SJCRH30 (cell line): ENCODE results near the gene CHST6. TPM values are rescaled to one million over a fixed set of nuclear protein-coding genes. Genes with fewer than 3 reads are reported as not detected.
A peak's percentile ranks its signal among the peaks of the same experiment; 100 is the strongest.
"Not testable (repeated sequence)": the region's sequence is repeated elsewhere in the genome, so short reads cannot be mapped to it uniquely, and the experiment has no call there.

Experiments used
- DNase-seq, 2 experiments: peaks; one replicate each; pipeline ENCODE4 v3.0.0-alpha.2; 2015 to 2020
- H3K27ac ChIP-seq: fragments of 250-450 bp; sonication (Bioruptor Pico); 2 replicates; pipeline ENCODE4 v1.5.1; 2020; ENCODE audit warnings: mild to moderate bottlenecking, moderate library complexity
- H3K27me3 ChIP-seq: fragments of 250-450 bp; sonication (Bioruptor Pico); 2 replicates; pipeline ENCODE4 v1.5.1; 2020; ENCODE audit warnings: mild to moderate bottlenecking, moderate library complexity
- H3K36me3 ChIP-seq: fragments of 250-450 bp; sonication (Bioruptor Pico); 2 replicates; pipeline ENCODE4 v1.5.1; 2020; ENCODE audit warnings: mild to moderate bottlenecking, moderate library complexity
- H3K4me1 ChIP-seq: fragments of 250-450 bp; sonication (Bioruptor Pico); 2 replicates; pipeline ENCODE4 v1.5.1; 2020; ENCODE audit warnings: mild to moderate bottlenecking, moderate library complexity
- H3K4me3 ChIP-seq: fragments of 250-450 bp; sonication (Bioruptor Pico); 2 replicates; pipeline ENCODE4 v1.5.1; 2020; ENCODE audit warnings: mild to moderate bottlenecking, moderate library complexity
- H3K9me3 ChIP-seq: fragments of 250-450 bp; sonication (Bioruptor Pico); replicated peaks from 2 replicates; pipeline ENCODE4 v1.5.1; 2020; ENCODE audit warnings: mild to moderate bottlenecking, moderate library complexity
- total RNA-seq: library from RNA; depleted of rRNA; stranded (reverse); fragments of >200 nt; shearing (Covaris generic); gene quantifications from 2 replicates; pipeline ENCODE4 v1.2.3, GENCODE V29; 2014

The CHST6 gene
- total RNA-seq, 1 experiment from 2014 or later, result not detected

GRCh38 chr16:75526032-75526790, 31.0 kb upstream of the CHST6 start:
- no peak overlapping the region for H3K27ac ChIP-seq
- no peaks in the 10 kb centered on the region for H3K9me3 ChIP-seq
- H3K36me3 ChIP-seq, result no peaks in the 10 kb centered on the region
- no peaks in the 10 kb centered on the region for H3K4me1 ChIP-seq
- H3K4me3 ChIP-seq, result no peak overlapping the region
- H3K27me3 ChIP-seq, result no peaks in the 10 kb centered on the region
- no peak for DNase-seq

- Histone ChIP-seq H3K4me3 (no peak overlapping the region), H3K9me3 (no peaks in the 10 kb centered on the region), H3K36me3 (no peaks in the 10 kb centered on the region), H3K4me1 (no peaks in the 10 kb centered on the region), H3K27me3 (no peaks in the 10 kb centered on the region), H3K27ac (no peak overlapping the region)
- no peak for DNase-seq
Measured at GRCh38 chr16:75519175-75519574, 23.9 kb upstream of the CHST6 start.

GRCh38 chr16:75516189-75516966, 21.1 kb upstream of the CHST6 start:
- H3K27me3 ChIP-seq, H3K9me3 ChIP-seq, H3K36me3 ChIP-seq, H3K4me1 ChIP-seq: not testable (repeated sequence)
- Histone ChIP-seq H3K27ac (peak overlapping the region; percentile 16; the same call in 1 of the 2 replicates), H3K4me3 (peak overlapping the region; percentile 72)
- peak; percentile 24 to 46 for DNase-seq

GRCh38 chr16:75514296-75514695, 19.1 kb upstream of the CHST6 start:
- no peak for DNase-seq
- H3K9me3 ChIP-seq, result no peaks in the 10 kb centered on the region
- H3K27ac ChIP-seq, result no peak overlapping the region
- H3K4me3 ChIP-seq, result no peak overlapping the region
- no peaks in the 10 kb centered on the region for H3K4me1 ChIP-seq
- no peaks in the 10 kb centered on the region for H3K27me3 ChIP-seq
- H3K36me3 ChIP-seq, result no peaks in the 10 kb centered on the region

- Histone ChIP-seq H3K4me3 (peak overlapping the region; percentile 31; the same call in 1 of the 2 replicates), H3K27me3 (no peaks in the 10 kb centered on the region), H3K36me3 (no peaks in the 10 kb centered on the region), H3K9me3 (no peaks in the 10 kb centered on the region), H3K4me1 (0 out of 2 replicates have a peak, but pooled peaks cover 3% of the 10 kb centered on the region), H3K27ac (no peak overlapping the region)
- DNase-seq, result peak in 1 of 2 experiments; percentile 62
Measured at GRCh38 chr16:75506574-75506973, 11.3 kb upstream of the CHST6 start.

- Histone ChIP-seq H3K4me1 (0 out of 2 replicates have a peak, but pooled peaks cover 3% of the 10 kb centered on the region), H3K9me3 (no peaks in the 10 kb centered on the region), H3K4me3 (peak overlapping the region; percentile 31; the same call in 1 of the 2 replicates), H3K27ac (no peak overlapping the region), H3K36me3 (no peaks in the 10 kb centered on the region), H3K27me3 (no peaks in the 10 kb centered on the region)
- no peak for DNase-seq
Measured at GRCh38 chr16:75506107-75506506, 10.9 kb upstream of the CHST6 start.

- Histone ChIP-seq H3K27ac (no peak overlapping the region), H3K4me1 (0 out of 2 replicates have a peak, but pooled peaks cover 3% of the 10 kb centered on the region), H3K27me3 (no peaks in the 10 kb centered on the region), H3K9me3 (no peaks in the 10 kb centered on the region), H3K36me3 (no peaks in the 10 kb centered on the region), H3K4me3 (no peak overlapping the region)
- DNase-seq, result no peak
Measured at GRCh38 chr16:75503801-75504200, 8.6 kb upstream of the CHST6 start.

- H3K36me3 ChIP-seq, result no peaks in the 10 kb centered on the region
- no peaks in the 10 kb centered on the region for H3K9me3 ChIP-seq
- no peak for DNase-seq
- no peaks in the 10 kb centered on the region for H3K27me3 ChIP-seq
- peaks cover 6% of the 10 kb centered on the region; the same call in 1 of the 2 replicates for H3K4me1 ChIP-seq
- H3K4me3 ChIP-seq, result no peak overlapping the region
- no peak overlapping the region for H3K27ac ChIP-seq
Measured at GRCh38 chr16:75502916-75503605, 7.8 kb upstream of the CHST6 start.

- H3K4me3 ChIP-seq, H3K27ac ChIP-seq, DNase-seq, H3K27me3 ChIP-seq, H3K36me3 ChIP-seq, H3K4me1 ChIP-seq, H3K9me3 ChIP-seq: not testable (repeated sequence)
Measured at GRCh38 chr16:75501820-75502219, 6.6 kb upstream of the CHST6 start.

- H3K4me3 ChIP-seq, result no peak overlapping the region
- H3K27ac ChIP-seq, result no peak overlapping the region
- peaks cover 6% of the 10 kb centered on the region; the same call in 1 of the 2 replicates for H3K4me1 ChIP-seq
- DNase-seq, result no peak
- no peaks in the 10 kb centered on the region for H3K9me3 ChIP-seq
- no peaks in the 10 kb centered on the region for H3K36me3 ChIP-seq
- H3K27me3 ChIP-seq, result no peaks in the 10 kb centered on the region
Measured at GRCh38 chr16:75501359-75501758, 6.1 kb upstream of the CHST6 start.

- H3K27ac ChIP-seq, H3K4me3 ChIP-seq, H3K36me3 ChIP-seq, H3K27me3 ChIP-seq, H3K4me1 ChIP-seq, H3K9me3 ChIP-seq: not testable (repeated sequence)
- peak; percentile 46 to 61 for DNase-seq
Measured at GRCh38 chr16:75498605-75499322, 3.5 kb upstream of the CHST6 start.

GRCh38 chr16:75497558-75497957, 2.3 kb upstream of the CHST6 start:
- no peak for DNase-seq
- Histone ChIP-seq H3K36me3 (no peaks in the 10 kb centered on the region), H3K27ac (no peak overlapping the region), H3K4me1 (peaks cover 3% of the 10 kb centered on the region; the same call in 1 of the 2 replicates), H3K4me3 (no peak overlapping the region), H3K27me3 (no peaks in the 10 kb centered on the region; the same call in 1 of the 2 replicates), H3K9me3 (no peaks in the 10 kb centered on the region)

- Histone ChIP-seq H3K27me3 (no peaks in the 10 kb centered on the region; the same call in 1 of the 2 replicates), H3K36me3 (no peaks in the 10 kb centered on the region), H3K9me3 (no peaks in the 10 kb centered on the region), H3K27ac (no peak overlapping the region), H3K4me1 (peaks cover 3% of the 10 kb centered on the region; the same call in 1 of the 2 replicates), H3K4me3 (no peak overlapping the region)
- no peak for DNase-seq
Measured at GRCh38 chr16:75494661-75495075, 573 bp downstream of the CHST6 start.

- no peaks in the 10 kb centered on the region for H3K9me3 ChIP-seq
- peaks cover 3% of the 10 kb centered on the region; the same call in 1 of the 2 replicates for H3K4me1 ChIP-seq
- no peak for DNase-seq
- H3K36me3 ChIP-seq, result no peaks in the 10 kb centered on the region
- no peak overlapping the region for H3K4me3 ChIP-seq
- no peaks in the 10 kb centered on the region; the same call in 1 of the 2 replicates for H3K27me3 ChIP-seq
- no peak overlapping the region for H3K27ac ChIP-seq
Measured at GRCh38 chr16:75494184-75494583, 1.1 kb downstream of the CHST6 start.
